Measurements from ENCODE around the gene SPOCK1.
"Not testable (repeated sequence)": the region's sequence is repeated elsewhere in the genome, so short reads cannot be mapped to it uniquely, and the experiment has no call there.

Gene SPOCK1

DNA sequence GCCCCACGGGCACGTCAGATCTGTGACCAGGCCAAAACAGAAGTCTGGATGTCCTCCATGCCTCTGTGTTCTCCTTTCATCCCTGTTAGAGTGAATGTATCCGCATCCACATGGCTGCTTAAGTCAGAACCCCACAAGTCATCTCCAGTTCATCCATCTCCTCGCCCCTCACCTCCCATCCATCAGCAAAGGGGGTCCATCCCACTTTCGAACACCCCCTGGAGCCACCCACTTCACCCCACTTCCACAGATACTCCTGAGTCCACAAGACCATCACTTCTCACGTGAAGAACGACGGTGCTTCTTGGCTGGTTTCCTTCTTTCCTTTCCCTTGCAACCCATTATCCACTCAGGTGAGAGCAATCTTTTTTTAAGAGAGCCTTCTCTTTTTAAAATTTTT lies 3.5 kb upstream of the SPOCK1 start:
- Histone ChIP-seq H3K36me3 (ENCODE audit: control insufficient read depth in 4 of 4, insufficient read depth in 4 of 4, low read length in 3 of 4) (no peaks in the 10 kb centered on the region), H3K4me3 (ENCODE audit: control insufficient read depth in 1 of 7, extremely low read depth in 1 of 7, insufficient read depth in 4 of 7, low read depth in 2 of 7, low read length in 6 of 7) (no peak overlapping the region), H3K27ac (ENCODE audit: insufficient read depth in 1 of 2, low read depth in 1 of 2, low read length in 2 of 2, poor library complexity in 1 of 2, severe bottlenecking in 2 of 2) (no peak overlapping the region), H3K9me3 (ENCODE audit: control extremely low read depth in 1 of 5, control insufficient read depth in 4 of 5, insufficient read depth in 2 of 5, low read depth in 1 of 5, low read length in 4 of 5) (no peaks in the 10 kb centered on the region), H3K4me1 (ENCODE audit: control extremely low read depth in 1 of 4, control insufficient read depth in 4 of 4, insufficient read depth in 4 of 4, low read length in 3 of 4) (peaks cover 0 to 11% (median 7%) of the 10 kb centered on the region in 4 experiments), H3K27me3 (replicated peaks in 2 of 5; ENCODE audit: control insufficient read depth in 4 of 5, insufficient read depth in 5 of 5, low read length in 4 of 5) (peaks cover 0 to 24% (median 17%) of the 10 kb centered on the region in 5 experiments)
- CTCF ChIA-PET, result no interaction called here
- DNase-seq, result no peak
- POLR2A ChIA-PET, result no interaction called here
- WGBS (ENCODE audit: insufficient coverage), result 100% methylated on average over 3 of the region's 8 CpGs

DNA sequence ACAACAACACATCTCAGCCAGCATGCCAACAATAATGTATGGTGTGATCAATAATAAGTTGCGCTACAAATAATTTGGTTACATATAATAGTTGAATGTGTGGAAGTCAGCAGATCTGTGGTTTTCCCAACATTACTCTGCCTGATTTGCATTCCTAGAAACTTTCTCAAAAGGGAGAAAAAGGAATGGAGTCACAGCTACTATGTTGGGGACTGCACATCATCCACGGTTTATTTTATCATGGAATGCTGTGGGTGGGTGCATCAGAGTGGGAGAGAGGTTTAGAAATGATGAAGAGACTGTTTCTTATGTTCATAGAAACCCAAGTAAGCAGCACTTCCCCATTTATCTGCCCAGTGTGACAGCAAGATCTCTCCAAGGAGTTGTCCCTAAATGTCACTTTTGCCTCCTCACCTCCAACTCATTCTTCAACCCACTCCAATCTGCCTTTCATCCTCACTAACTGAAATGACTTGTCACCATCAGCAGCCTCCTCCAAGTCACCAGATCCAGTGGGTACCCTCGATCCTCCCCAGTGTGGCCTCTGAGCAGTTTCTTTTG lies 2.8 kb upstream of the SPOCK1 start:
- Histone ChIP-seq H3K36me3 (ENCODE audit: control insufficient read depth in 4 of 4, insufficient read depth in 4 of 4, low read length in 3 of 4) (no peaks in the 10 kb centered on the region), H3K27ac (ENCODE audit: insufficient read depth in 1 of 2, low read depth in 1 of 2, low read length in 2 of 2, poor library complexity in 1 of 2, severe bottlenecking in 2 of 2) (no peak overlapping the region), H3K4me1 (ENCODE audit: control extremely low read depth in 1 of 4, control insufficient read depth in 4 of 4, insufficient read depth in 4 of 4, low read length in 3 of 4) (peaks cover 0 to 11% (median 7%) of the 10 kb centered on the region in 4 experiments), H3K9me3 (ENCODE audit: control extremely low read depth in 1 of 5, control insufficient read depth in 4 of 5, insufficient read depth in 2 of 5, low read depth in 1 of 5, low read length in 4 of 5) (no peaks in the 10 kb centered on the region), H3K4me3 (ENCODE audit: control insufficient read depth in 1 of 7, extremely low read depth in 1 of 7, insufficient read depth in 4 of 7, low read depth in 2 of 7, low read length in 6 of 7) (no peak overlapping the region), H3K27me3 (replicated peaks in 2 of 5; ENCODE audit: control insufficient read depth in 4 of 5, insufficient read depth in 5 of 5, low read length in 4 of 5) (peaks cover 0 to 31% (median 23%) of the 10 kb centered on the region in 5 experiments)
- 93% methylated on average over 3 of the region's 3 CpGs for WGBS (ENCODE audit: insufficient coverage)
- DNase-seq, result peak in 2 of 3 donors; percentile 2 to 6
- POLR2A ChIA-PET, result no interaction called here
- CTCF ChIA-PET, result interaction anchor here (0.7 kb wide), 1 partner anchor 11 kb away, joined by 3 read pairs; no protein-coding TSS in a partner anchor

DNA sequence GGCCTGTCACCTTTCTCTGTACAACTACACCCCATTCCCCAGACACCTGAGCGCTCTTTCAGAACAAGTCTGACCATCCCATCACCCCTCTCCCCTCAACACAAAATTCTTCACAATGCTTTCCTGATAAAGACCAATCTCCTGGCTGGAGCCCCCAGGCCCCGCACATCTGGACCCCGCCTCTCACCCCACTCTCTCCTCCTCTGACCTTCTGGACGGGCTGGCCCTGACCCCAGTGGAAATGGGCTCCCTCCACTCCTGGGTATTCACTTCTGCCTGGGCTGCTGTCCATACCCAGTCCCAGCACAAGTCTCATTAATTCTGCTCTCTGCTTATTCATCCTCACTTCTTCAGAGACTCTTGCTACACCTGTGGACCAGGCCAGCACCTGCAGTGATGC lies 2.1 kb upstream of the SPOCK1 start:
- ChIA-PET POLR2A (no interaction called here), CTCF (interaction anchor here (0.7 to 1.3 kb wide), 3 partner anchors 10 to 181 kb away, joined by 3 to 6 read pairs (median 3); no protein-coding TSS in a partner anchor)
- no peaks in the 10 kb centered on the region for H3K36me3 ChIP-seq (ENCODE audit: control insufficient read depth in 4 of 4, insufficient read depth in 4 of 4, low read length in 3 of 4)
- DNase-seq, result no peak
- no peaks in the 10 kb centered on the region for H3K9me3 ChIP-seq (ENCODE audit: control extremely low read depth in 1 of 5, control insufficient read depth in 4 of 5, insufficient read depth in 2 of 5, low read depth in 1 of 5, low read length in 4 of 5)
- peaks cover 0 to 11% (median 7%) of the 10 kb centered on the region in 4 experiments for H3K4me1 ChIP-seq (ENCODE audit: control extremely low read depth in 1 of 4, control insufficient read depth in 4 of 4, insufficient read depth in 4 of 4, low read length in 3 of 4)
- H3K27me3 ChIP-seq (replicated peaks in 2 of 5; ENCODE audit: control insufficient read depth in 4 of 5, insufficient read depth in 5 of 5, low read length in 4 of 5), result peaks cover 2 to 38% (median 22%) of the 10 kb centered on the region in 5 experiments
- H3K4me3 ChIP-seq (ENCODE audit: control insufficient read depth in 1 of 7, extremely low read depth in 1 of 7, insufficient read depth in 4 of 7, low read depth in 2 of 7, low read length in 6 of 7), result no peak overlapping the region
- WGBS (ENCODE audit: insufficient coverage), result 93% methylated on average over 4 of the region's 4 CpGs
- H3K27ac ChIP-seq (ENCODE audit: insufficient read depth in 1 of 2, low read depth in 1 of 2, low read length in 2 of 2, poor library complexity in 1 of 2, severe bottlenecking in 2 of 2), result no peak overlapping the region

DNA sequence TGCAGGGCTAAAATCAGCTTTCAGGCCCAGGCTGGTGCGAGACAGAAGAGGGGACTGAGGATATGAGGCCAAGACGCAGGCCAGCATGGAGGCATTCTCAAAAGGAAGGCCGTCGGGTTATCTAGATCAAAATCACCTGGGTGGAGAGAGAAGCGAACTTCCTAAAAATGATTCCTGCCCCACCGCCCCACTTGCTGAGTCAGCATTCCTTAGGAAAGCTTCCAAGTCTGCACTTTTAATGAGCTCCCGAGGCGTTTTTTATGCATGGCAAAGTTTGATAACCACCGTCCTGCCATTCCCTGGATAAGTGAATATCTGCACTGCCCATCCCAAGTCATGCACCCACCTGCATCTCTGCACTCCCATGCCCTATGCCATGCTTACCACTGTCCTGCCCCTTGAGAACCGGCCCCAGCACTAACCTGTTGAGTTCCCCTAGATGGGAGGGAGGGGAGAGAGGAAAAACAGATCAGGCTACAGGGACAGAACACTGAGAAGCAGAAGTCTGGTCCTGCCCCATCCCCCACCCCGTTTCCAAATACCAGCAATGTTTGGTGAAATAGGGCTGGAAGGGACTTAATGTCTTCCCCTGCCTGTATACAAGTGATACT lies 1.6 kb upstream of the SPOCK1 start:
- ChIA-PET CTCF (interaction anchor here (0.9 to 1.3 kb wide), 2 partner anchors 157 to 181 kb away, joined by 3 to 6 read pairs; no protein-coding TSS in a partner anchor), POLR2A (no interaction called here)

DNA sequence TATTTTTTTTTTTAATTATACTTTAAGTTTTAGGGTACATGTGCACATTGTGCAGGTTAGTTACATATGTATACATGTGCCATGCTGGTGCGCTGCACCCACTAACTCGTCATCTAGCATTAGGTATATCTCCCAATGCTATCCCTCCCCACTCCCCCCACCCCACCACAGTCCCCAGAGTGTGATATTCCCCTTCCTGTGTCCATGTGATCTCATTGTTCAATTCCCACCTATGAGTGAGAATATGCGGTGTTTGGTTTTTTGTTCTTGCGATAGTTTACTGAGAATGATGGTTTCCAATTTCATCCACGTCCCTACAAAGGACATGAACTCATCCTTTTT lies 351 bp upstream of the SPOCK1 start:
- WGBS (ENCODE audit: insufficient coverage), result no CpG with 5 or more reads among the region's 5 CpGs
- H3K27ac ChIP-seq (ENCODE audit: insufficient read depth in 1 of 2, low read depth in 1 of 2, low read length in 2 of 2, poor library complexity in 1 of 2, severe bottlenecking in 2 of 2); DNase-seq; POLR2A ChIA-PET; H3K4me3 ChIP-seq (ENCODE audit: control insufficient read depth in 1 of 7, extremely low read depth in 1 of 7, insufficient read depth in 4 of 7, low read depth in 2 of 7, low read length in 6 of 7); H3K36me3 ChIP-seq (ENCODE audit: control insufficient read depth in 4 of 4, insufficient read depth in 4 of 4, low read length in 3 of 4); H3K9me3 ChIP-seq (ENCODE audit: control extremely low read depth in 1 of 5, control insufficient read depth in 4 of 5, insufficient read depth in 2 of 5, low read depth in 1 of 5, low read length in 4 of 5): not testable (repeated sequence)
- peaks cover 0 to 11% (median 7%) of the 10 kb centered on the region in 4 experiments for H3K4me1 ChIP-seq (ENCODE audit: control extremely low read depth in 1 of 4, control insufficient read depth in 4 of 4, insufficient read depth in 4 of 4, low read length in 3 of 4)
- CTCF ChIA-PET, result interaction anchor here (0.8 to 4.5 kb wide), 3 partner anchors 24 to 180 kb away, joined by 3 to 35 read pairs (median 4); no protein-coding TSS in a partner anchor
- peaks cover 8 to 48% (median 24%) of the 10 kb centered on the region in 5 experiments for H3K27me3 ChIP-seq (replicated peaks in 2 of 5; ENCODE audit: control insufficient read depth in 4 of 5, insufficient read depth in 5 of 5, low read length in 4 of 5)

More for the DNA sequence above, 1.6 kb upstream of the SPOCK1 start:
- 90% methylated on average over 9 of the region's 11 CpGs for WGBS (ENCODE audit: insufficient coverage)
- Histone ChIP-seq H3K27ac (ENCODE audit: insufficient read depth in 1 of 2, low read depth in 1 of 2, low read length in 2 of 2, poor library complexity in 1 of 2, severe bottlenecking in 2 of 2) (no peak overlapping the region), H3K4me3 (ENCODE audit: control insufficient read depth in 1 of 7, extremely low read depth in 1 of 7, insufficient read depth in 4 of 7, low read depth in 2 of 7, low read length in 6 of 7) (no peak overlapping the region), H3K36me3 (ENCODE audit: control insufficient read depth in 4 of 4, insufficient read depth in 4 of 4, low read length in 3 of 4) (no peaks in the 10 kb centered on the region), H3K4me1 (ENCODE audit: control extremely low read depth in 1 of 4, control insufficient read depth in 4 of 4, insufficient read depth in 4 of 4, low read length in 3 of 4) (peaks cover 0 to 11% (median 7%) of the 10 kb centered on the region in 4 experiments), H3K9me3 (ENCODE audit: control extremely low read depth in 1 of 5, control insufficient read depth in 4 of 5, insufficient read depth in 2 of 5, low read depth in 1 of 5, low read length in 4 of 5) (no peaks in the 10 kb centered on the region), H3K27me3 (replicated peaks in 2 of 5; ENCODE audit: control insufficient read depth in 4 of 5, insufficient read depth in 5 of 5, low read length in 4 of 5) (peaks cover 2 to 42% (median 25%) of the 10 kb centered on the region in 5 experiments)
- DNase-seq, result no peak

DNA sequence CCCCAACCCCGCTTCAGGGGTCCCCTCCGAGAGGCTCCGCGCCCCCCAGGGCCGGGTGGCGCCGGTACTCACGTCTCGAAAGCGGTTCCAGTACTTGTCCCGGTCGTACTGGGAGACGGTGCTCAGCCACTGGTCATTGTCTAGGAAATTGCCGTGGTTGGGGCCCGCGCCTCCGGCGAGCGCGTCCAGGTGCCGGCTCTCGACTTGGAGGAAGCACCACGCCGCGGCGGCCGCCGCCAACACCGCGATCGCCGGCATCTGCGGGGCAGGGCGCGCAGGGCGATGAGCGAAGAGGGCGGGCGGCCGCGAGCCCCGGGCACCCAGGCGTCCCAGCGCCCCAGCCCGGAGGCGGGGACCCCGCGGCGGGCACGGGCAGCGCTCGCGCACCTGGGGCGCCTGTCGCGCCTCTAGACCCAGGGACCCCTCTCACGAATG lies 808 bp downstream of the SPOCK1 start:
- H3K27me3 ChIP-seq (replicated peaks in 2 of 5; ENCODE audit: control insufficient read depth in 4 of 5, insufficient read depth in 5 of 5, low read length in 4 of 5), result peaks cover 8 to 48% (median 24%) of the 10 kb centered on the region in 5 experiments
- no peaks in the 10 kb centered on the region for H3K36me3 ChIP-seq (ENCODE audit: control insufficient read depth in 4 of 4, insufficient read depth in 4 of 4, low read length in 3 of 4)
- DNase-seq, result peak; percentile 2 to 38 (median 19)
- ChIA-PET CTCF (interaction anchor here (0.8 to 4.5 kb wide), 8 partner anchors 9 to 178 kb away, joined by 3 to 35 read pairs (median 4); no protein-coding TSS in a partner anchor), POLR2A (no interaction called here)
- H3K4me3 ChIP-seq (ENCODE audit: control insufficient read depth in 1 of 7, extremely low read depth in 1 of 7, insufficient read depth in 4 of 7, low read depth in 2 of 7, low read length in 6 of 7), result peak overlapping the region in 4 of 7 experiments; percentile 19 to 61 (median 54)
- under 1% methylated on average over 55 of the region's 57 CpGs for WGBS (ENCODE audit: insufficient coverage)
- H3K4me1 ChIP-seq (ENCODE audit: control extremely low read depth in 1 of 4, control insufficient read depth in 4 of 4, insufficient read depth in 4 of 4, low read length in 3 of 4), result peaks cover 0 to 11% (median 7%) of the 10 kb centered on the region in 4 experiments
- H3K9me3 ChIP-seq (ENCODE audit: control extremely low read depth in 1 of 5, control insufficient read depth in 4 of 5, insufficient read depth in 2 of 5, low read depth in 1 of 5, low read length in 4 of 5), result no peaks in the 10 kb centered on the region
- H3K27ac ChIP-seq (ENCODE audit: insufficient read depth in 1 of 2, low read depth in 1 of 2, low read length in 2 of 2, poor library complexity in 1 of 2, severe bottlenecking in 2 of 2), result no peak overlapping the region
